HG03442 (cell line): Measurements from ENCODE around the gene BCAN.

Experiments
- ATAC-seq: cut with Tn5 transposase; IDR thresholded peaks from one replicate; pipeline ENCODE4 v1.9.1; 2021; ENCODE audit warnings: mild to moderate bottlenecking, moderate library complexity; ENCODE audit not compliant: unreplicated experiment

Gene BCAN

GRCh38 chr1:156676820-156677615, 35.1 kb downstream of the BCAN start, which contains the start of gene NES:
TSS of gene NES (minus strand) at chr1:156677407. CDS start at chr1:156677264, 143 bp downstream.
- no peak for ATAC-seq

- no peak for ATAC-seq
These were observed 36.0 kb downstream of the BCAN start for GRCh38 chr1:156677616-156678596.

DNA sequence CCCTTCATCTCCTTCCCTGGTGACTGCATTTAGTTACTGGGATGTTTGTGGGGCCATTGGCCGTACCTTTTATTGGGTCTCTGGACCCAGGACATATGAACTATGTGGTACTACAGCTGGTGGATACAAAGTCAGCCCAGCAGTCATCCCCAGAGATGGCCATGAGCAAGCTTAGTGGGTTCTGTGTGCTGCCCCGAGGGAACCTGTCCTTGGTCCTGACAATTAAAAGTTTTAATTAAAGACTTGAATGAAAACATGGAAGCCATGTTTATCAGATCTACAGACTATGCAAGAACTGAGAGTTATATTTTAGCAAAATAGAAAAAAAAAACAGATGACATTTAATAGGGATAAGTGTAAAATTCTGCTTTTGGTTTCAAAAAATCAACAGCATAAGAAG, 38.1 kb downstream of the BCAN start:
- ATAC-seq = no peak

GRCh38 chr1:156681196-156681960, 39.5 kb downstream of the BCAN start:
- no peak for ATAC-seq

- no peak for ATAC-seq
These were observed 40.4 kb downstream of the BCAN start for GRCh38 chr1:156682166-156682890.

DNA sequence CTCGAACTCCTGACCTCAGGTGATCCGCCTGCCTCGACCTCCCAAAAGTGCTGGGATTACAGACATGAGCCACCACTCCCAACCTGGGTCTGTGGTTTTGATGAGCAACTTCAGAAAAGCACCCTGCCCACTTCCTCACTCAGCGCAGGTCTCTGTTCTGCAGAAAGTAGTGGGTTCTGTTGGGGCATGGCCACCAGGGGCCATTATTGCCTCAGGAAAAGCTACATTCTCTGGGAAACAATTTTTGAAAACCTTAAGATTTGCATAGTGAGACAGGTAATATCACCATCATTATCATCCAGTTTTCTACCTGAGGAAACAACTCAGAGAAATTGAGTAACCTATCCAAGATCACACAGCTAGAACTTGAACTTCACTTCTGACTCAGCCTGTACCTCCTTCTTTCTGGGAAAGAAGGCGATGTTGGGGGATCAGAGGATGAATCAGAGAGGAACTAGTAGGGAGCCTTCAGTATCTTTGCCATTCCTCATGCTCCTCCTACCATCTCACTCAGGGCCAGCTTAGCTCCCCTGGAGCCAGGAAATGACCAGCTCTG, 42.4 kb downstream of the BCAN start:
- ATAC-seq = no peak

DNA sequence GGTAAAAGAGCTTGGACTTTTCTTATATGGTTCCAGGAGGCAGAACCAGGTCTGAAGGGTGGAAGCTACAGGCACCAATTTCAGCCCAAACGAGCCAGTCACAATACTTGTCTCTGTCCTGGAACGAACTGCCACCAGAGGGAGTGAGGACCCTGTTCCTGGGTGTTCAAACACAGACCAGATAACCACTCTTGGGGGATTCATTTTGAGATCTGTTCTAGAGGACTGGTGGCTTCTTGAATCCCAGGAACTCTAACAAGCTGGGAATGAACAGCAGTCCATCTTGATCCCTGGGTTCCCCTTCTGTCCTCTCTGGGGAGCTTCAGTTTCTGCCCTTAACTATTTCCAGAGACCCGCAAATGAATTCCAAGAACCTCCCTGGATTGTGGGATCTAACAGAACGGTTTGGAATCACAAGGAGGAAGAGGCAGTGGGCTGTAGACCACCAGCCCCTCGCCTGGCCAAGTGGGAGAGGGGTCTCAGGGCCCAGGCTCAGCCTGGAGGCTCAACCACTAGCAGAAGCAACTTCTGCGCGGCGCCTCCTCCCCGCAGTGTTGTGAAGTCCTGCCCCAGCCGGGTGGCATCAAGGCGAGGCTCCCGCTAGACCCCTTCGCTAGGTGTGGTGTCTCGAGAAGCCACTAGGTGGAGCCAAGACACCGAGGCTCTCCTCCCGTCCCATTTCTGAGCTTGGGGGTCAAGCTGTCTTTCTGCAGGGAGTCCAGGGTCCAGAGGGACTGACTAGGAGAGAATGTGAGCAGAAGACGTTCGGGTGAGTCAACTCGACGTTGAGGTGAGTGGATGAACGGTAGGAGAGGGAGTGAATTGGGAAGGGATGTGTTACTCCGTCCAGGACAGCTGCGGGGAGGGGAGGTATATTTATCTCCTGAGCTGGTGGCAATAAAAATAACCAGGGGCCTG, 47.4 kb downstream of the BCAN start:
- no peak for ATAC-seq

GRCh38 chr1:156689953-156690674, 48.2 kb downstream of the BCAN start:
- ATAC-seq = no peak

DNA sequence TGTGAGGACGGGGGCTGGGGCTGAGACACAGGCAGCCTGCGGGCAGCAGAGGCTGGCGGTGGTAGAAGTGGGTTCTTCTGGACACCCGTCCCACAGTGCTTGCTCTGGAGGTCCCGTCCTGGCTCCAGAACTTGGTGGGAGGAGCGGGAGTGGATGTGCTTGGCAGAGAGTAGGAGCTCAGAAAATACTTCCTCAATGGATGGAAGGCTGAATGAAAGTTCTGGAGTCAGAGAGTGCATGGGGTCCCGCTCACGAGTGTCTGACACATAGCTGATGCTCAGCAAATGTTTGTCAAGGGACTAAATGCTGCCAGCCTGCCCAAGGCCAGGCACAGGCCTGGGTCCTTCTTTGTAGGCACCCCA, 48.7 kb downstream of the BCAN start:
- no peak for ATAC-seq

DNA sequence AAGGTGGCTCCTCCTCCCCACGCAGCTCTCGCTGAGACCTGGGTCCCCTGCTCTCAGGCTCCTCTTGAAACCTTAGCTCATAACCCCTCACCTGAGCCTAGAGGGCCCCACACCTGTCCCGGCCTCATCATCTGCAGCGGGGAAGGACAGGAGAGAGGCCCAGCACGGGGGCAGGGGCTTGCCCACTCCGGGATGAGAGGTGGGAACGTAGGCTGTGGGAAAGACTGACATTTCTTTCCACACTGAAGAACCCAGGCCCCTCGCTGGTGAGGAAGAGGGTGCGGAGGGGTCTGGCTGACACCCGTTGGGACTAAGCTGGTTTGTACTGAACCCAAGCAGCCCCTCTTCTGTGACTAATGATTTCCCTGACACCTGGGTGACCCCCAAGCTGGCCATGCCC, 49.3 kb downstream of the BCAN start:
- ATAC-seq = no peak

GRCh38 chr1:156691665-156692440, 49.9 kb downstream of the BCAN start:
- ATAC-seq = no peak

- ATAC-seq = no peak
These were observed 50.6 kb downstream of the BCAN start for GRCh38 chr1:156692441-156692924.

DNA sequence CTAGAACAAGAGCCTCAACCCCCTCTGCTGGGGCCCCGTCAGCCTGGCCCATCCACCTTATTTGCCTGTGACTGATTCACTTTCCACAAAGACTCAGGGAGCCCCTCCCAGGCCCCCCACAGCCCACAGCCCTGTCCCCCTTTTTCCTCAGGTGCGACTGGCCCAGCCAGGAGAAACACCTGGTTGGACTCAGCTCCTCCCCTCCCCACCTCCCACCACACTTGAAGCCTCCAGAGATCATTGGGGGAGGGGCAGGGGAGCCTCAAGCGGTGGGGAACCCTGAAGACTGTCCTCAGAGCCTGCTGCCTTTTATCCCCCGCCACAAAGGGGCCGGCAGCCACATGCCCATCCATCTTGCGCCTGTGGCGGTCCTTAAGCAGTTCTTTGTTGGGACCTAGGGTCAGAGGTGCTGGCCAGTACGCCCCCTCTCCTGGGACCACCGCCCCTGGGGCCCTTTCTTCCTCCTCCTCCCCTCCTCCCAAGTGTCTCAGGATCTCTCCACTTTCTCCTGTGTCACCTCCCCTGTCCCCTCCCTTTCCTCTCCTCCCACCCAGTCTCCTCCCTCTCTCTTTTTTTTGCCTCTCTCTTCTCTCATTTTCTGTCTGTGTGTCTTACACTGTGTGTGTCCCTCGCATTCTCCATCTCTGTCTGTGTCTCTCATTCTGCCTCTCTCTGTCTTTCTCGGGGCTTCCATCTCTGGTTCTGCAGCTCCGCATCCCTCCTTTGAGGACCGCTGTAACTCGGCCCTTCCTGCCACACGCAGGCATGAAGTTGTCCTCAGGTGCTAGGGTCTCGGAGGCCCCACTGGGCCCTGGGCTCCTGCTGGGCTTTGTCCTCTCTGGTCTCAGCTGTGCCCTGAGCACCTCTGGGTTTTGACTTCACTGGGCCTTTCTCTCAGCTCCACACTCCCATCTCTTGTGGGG, 51.3 kb downstream of the BCAN start:
- ATAC-seq = no peak

DNA sequence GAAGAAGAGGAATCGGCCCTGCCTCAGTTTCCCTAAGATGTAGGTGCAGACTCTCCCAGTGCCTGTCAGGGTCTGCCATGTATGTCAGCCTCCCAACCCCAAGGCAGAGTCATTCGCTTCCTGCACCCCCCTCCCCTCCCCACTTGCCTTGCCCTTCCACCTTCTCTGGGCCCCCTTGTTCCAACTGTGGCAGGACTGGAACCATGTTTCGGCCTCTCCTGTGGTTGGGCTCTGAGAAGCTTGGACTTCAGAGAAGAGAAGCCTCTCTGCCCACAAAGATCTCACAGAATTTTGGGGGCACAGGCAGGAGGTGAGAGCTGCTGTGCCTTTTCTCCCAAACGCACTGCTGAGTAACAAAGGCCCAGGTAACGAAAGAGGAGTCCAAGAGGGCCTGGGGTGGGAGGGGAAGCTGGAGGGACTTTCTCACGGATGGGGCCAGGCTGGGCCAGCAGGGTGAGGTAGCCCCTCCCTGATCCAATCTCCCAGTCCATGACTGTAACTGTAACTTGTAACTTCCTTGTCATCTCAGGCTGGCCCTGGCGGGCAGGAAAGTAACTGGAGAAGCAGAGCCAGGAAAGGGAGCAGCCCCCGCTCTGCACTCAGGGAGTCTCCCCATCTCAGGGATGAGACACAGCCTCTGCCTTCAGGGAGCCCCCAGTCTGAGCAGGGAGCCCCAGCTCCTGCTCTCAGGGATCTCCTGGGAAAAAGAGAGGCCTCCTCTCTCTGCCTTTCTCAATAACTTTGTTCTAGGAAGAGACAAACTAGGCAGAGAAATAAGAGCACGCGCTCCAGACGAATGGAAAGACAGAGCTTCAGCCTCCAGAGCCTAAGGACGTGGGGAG, 52.2 kb downstream of the BCAN start:
- ATAC-seq = no peak

- ATAC-seq = no peak
These were observed 52.7 kb downstream of the BCAN start for GRCh38 chr1:156694690-156694962.

DNA sequence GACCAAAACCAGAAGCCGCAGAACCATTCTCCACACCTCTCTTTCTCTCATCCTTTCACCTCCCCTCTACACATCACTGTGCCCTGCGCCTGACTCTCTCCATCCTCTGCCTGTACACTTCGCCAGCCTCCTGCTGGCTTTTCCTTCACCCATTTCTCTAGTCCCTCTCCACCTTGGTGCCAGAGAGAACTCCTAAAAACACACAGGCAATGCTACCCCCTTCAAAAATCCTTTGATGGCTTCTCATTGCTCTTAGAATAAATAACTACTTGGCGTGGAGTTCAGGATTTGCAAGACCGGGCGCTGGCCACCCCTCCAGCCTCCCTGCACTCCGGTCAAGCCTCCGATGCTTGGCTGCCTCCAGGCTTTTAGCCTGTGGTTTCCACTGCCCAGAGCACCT, 54.8 kb downstream of the BCAN start:
- no peak for ATAC-seq
